Measurements from ENCODE around the gene IL7R.

GRCh38 chr5:35815089-35815936 lies 41.4 kb upstream of the IL7R start:
- no peak for TF ChIP-seq TAF1 (IDR thresholded peaks at IDR 0.05; ENCODE audit: low read depth)
- no peak for TF ChIP-seq RAD21 (IDR thresholded peaks at IDR 0.05; ENCODE audit: low read depth)
- no peak for TF ChIP-seq YY1 (IDR thresholded peaks at IDR 0.05; ENCODE audit: low read depth)
- TF ChIP-seq EGR1 (IDR thresholded peaks at IDR 0.05): no peak
- TF ChIP-seq NFIC (IDR thresholded peaks at IDR 0.05): no peak
- TF ChIP-seq CREB1 (IDR thresholded peaks at IDR 0.05; ENCODE audit: low read depth): no peak
- no peak for TF ChIP-seq CEBPB (IDR thresholded peaks at IDR 0.05)
- no peak for TF ChIP-seq MAX (IDR thresholded peaks at IDR 0.05)
- TF ChIP-seq EP300 (IDR thresholded peaks at IDR 0.05; ENCODE audit: borderline replicate concordance): no peak
- TF ChIP-seq ZBTB7A (IDR thresholded peaks at IDR 0.05; ENCODE audit: low read depth): no peak
- TF ChIP-seq REST (IDR thresholded peaks at IDR 0.05; ENCODE audit: low read depth): no peak

Data from Ishikawa (cell line).